NCI-H1092 treated with DMSO at 0.1 percent for 48 hours (cell line): Measurements from ENCODE around the gene ZNF474.
A peak's percentile ranks its signal among the peaks of the same experiment; 100 is the strongest.

Experiments used
- DNase-seq: peaks from one replicate; lab custom pipeline; 2025; lab: John Stamatoyannopoulos, UW

The ZNF474 gene

GRCh38 chr5:122181863-122182262, 52.5 kb downstream of the ZNF474 start:
- no peak for DNase-seq

- peak; percentile 50 for DNase-seq
These were observed 53.2 kb downstream of the ZNF474 start for GRCh38 chr5:122182491-122182921.

DNA sequence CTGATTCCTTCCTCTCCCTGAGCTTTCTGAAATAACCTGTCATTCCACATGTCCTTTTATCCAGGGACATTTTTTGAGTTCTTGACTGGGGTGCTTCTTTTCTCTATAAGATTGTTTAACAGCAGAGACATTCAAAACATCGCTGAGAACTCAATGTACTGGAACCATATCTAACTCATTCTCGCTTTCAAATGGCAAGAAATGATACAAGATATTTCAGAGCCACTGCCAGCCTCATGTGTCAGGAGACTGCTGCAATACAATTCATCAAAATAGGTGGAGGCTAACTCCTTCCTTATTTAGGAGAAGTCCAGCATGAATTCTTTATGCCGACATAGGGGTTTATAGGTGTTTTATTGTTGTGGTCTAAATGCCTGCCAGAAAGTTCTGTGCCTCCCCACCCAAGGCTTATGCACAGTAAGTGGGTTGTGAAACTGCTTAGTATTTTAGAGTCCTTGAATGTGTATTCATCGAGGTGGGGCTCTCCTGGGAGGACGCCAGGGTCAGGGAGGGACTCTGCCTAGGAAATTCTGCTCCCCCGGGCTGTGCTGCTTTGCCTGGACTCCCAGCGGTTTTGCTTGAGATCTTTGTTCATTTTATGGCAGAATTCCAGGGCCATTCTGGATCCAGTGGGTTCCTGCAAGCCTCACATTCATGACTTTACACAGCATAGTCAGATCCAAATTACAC, 53.9 kb downstream of the ZNF474 start:
- DNase-seq = peak; percentile 10

DNA sequence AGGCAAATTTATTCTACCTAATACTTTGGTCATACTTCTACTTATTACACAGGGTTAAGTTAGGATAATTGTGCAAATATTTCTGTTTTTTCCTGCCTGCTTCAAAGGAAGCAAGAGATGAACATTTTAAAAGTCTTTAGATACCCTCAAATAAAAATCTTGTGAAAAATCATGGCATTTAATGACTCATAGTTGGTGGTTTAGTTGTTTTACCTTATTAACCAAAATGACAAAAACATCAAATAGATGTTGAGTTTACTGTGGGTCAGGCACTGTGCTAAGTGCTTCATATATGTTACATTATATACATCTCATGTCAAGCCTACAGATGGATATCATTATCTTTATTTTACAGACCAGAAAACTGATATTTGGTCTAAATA, 54.4 kb downstream of the ZNF474 start:
- no peak for DNase-seq

DNA sequence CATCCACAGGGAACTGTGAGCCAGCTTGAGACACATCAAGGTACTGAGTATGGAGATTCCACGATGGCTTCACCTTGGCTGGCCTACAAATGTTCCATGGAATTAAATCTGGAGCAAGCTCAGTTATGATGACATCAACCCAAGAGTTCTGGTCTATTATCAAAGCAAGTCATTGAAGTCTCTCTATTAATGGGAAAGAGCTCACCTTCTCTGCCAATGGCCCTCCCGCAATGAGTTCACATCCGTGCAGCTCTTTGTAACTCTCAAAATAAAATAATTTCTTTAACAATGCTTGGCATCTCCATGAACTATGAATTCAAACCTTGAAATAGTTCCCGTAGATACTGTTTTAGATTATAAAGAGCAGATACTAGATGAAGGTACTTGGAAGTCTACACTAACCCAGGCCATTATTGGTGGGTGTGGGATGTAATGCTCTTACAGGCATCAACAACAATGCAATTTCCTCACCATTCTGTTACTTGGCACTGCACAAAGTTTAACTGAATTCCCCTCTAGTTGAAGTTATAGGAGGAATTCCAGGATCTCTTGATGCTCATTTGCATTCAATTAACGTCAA, 55.4 kb downstream of the ZNF474 start:
- no peak for DNase-seq

- DNase-seq = no peak
These were observed 58.1 kb downstream of the ZNF474 start for GRCh38 chr5:122187426-122187825.

- DNase-seq = no peak
These were observed 60.8 kb downstream of the ZNF474 start for GRCh38 chr5:122190156-122190555.

- DNase-seq = peak; percentile 73
These were observed 63.5 kb downstream of the ZNF474 start for GRCh38 chr5:122192497-122193496.

DNA sequence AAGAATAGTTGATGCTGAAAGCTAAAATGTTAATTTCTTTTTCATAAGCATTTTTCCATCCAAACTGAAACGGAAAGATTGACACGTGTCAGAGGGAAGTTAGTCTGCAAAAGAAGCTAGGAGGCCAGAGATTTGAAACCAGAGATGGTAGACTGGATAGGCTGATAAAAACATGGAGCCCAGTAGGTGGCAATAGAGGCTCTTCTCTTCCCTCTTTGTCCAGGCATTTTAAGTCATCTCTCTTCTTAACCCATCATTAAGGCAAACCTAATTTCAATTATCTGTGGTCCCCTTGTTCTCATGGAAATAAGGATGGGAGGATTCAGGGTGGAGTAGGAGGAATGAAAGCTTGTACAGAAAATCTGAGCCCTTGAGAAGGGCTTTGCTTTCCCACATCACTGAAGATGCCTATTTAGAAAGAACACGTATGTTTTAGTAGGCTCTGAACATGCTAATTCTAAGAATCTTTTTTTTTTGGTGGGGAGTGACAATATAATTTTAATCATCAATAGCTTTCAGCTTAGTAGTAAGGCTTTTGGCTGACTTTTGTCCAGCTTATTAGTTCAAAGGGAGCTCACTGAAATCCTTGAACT, 66.6 kb downstream of the ZNF474 start:
- peak; percentile 61 for DNase-seq

DNA sequence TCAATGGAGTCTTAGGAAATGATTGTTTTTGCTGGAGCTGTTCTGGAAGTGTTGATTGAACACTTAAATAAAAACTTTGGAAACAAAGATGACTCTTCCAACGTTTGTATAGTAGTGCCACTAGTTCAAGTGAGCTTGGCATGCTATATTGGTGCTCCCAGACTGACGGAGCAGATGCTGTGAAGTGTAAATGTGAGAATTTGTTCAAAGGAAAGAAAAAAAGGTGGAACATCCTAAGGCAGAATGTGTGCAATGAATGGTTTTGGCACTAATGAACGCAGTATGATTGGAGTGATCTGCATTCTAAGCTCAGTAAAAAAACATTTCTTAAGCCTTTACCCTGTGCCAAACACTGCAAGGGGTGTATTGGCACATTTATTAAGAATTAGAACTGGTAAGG, 69.8 kb downstream of the ZNF474 start:
- DNase-seq = no peak

DNA sequence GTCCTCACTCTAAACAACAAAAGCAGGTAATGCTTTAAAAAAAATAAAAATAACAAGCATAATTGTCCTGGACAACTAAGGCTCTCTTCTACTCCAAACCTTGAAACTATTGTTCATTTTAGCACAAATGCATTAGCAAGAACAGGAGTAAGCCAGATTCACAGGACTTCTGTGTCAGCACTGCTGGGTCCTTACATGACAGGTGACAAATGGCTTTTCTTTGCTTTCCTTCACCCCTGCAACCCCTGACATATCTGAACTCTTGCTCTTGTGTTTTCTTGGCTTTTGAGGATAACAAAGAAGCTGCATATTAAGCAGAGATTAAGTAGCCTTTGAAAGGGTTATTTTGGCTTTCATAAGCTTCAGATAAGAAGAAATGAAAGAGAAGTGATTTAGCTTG, 71.1 kb downstream of the ZNF474 start:
- DNase-seq = no peak

- DNase-seq = no peak
These were observed 71.5 kb downstream of the ZNF474 start for GRCh38 chr5:122200865-122201264.

DNA sequence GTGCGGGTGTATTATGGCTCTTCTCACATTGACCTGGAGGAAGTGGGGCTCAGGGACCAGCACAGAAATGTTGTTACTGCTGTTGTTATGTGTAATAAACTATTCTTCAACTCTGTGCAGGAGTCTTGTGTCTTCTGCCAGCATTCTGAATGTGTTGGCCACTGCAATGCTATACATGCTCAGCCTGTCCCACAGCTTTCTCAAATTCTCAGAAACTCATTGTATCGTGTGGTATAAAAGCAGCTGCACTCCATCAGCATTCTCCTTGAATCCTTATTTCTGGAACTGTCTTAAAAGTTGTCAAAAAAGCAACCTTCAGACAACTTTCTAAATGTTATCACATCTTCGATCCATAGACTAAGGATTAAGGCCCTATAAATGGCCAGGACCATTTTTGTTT, 72.0 kb downstream of the ZNF474 start:
- no peak for DNase-seq

DNA sequence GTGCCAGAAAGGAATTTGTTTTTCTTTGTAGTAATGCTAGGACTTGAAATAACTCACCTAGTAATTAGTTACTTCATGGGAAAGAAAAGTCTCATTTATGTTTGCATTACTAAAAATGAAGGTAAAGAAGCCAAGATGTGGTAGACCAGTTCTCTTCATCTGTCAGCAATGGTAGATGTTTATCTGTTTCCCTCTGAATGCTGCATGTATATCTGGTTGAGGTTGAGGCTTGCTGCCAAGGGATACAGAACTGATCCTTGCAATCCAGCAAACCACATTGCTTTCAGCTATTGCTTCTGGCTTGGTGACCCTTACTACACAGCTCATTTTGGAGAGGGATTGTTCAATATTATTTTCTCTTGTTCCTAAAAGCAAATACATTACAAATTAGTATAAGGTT, 73.6 kb downstream of the ZNF474 start:
- no peak for DNase-seq
